Neural progenitor cell (in vitro differentiated cells): ENCODE measurements around the gene TBXA2R.

Experiments
- EZH2 ChIP-seq: fragments of 200-600 bp; sonication (generic); IDR thresholded peaks from 2 replicates; pipeline ENCODE4 v1.6.1; 2017; ENCODE audit warnings: antibody characterized with exemption, mild to moderate bottlenecking, moderate library complexity
- EZH2phosphoT487 ChIP-seq: fragments of 200-600 bp; sonication (generic); IDR thresholded peaks from 2 replicates; pipeline ENCODE4 v1.6.1; 2017; ENCODE audit warnings: antibody characterized with exemption
- TF ChIP-seq, protein P1 (sequence below): fragments of 200-600 bp; sonication (generic); IDR thresholded peaks from 2 replicates; pipeline ENCODE4 v1.5.1; 2017; ENCODE audit warnings: antibody characterized with exemption, mild to moderate bottlenecking

DNA sequence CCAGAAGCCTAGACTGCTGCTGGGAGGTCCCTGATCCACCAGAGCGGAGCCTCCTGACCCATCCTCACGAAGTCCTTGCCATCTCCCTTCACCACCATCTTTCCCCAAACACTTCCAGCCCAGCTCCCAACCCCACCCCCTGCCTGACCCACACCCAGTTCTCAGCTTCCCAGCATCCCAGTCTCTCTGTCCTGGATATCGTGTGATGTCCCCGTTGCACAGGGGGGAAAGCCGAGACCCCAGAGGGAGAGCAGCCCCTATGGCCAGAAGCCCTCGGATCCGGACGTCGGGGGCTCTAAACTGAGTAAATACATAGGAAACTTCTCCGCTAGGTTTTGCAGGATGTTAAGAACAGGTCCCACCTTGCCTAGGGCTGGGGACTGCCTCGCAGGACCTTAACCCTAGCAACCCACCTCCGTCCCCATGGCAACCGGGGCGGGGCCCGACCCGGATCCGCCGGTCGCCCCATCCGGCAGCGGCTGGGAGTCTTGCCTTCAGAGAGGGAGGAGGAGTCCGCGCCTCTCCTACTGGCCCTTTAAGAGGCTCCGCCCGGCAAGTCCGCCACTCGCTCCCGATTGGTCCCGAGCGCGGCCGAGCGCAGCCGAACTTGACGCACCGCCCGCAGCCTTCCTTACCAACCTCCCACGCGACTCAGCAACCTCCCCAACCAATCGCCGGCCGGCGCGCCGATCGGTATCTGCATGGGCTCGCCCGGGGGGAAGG lies 34.4 kb downstream of the TBXA2R start:
- TF ChIP-seq, protein P1, sequence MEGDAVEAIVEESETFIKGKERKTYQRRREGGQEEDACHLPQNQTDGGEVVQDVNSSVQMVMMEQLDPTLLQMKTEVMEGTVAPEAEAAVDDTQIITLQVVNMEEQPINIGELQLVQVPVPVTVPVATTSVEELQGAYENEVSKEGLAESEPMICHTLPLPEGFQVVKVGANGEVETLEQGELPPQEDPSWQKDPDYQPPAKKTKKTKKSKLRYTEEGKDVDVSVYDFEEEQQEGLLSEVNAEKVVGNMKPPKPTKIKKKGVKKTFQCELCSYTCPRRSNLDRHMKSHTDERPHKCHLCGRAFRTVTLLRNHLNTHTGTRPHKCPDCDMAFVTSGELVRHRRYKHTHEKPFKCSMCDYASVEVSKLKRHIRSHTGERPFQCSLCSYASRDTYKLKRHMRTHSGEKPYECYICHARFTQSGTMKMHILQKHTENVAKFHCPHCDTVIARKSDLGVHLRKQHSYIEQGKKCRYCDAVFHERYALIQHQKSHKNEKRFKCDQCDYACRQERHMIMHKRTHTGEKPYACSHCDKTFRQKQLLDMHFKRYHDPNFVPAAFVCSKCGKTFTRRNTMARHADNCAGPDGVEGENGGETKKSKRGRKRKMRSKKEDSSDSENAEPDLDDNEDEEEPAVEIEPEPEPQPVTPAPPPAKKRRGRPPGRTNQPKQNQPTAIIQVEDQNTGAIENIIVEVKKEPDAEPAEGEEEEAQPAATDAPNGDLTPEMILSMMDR, result no peak
- TF ChIP-seq EZH2, result no peak
- no peak for TF ChIP-seq EZH2phosphoT487
